SK-N-SH (cell line): ENCODE data around the gene TMEM117. TPM values are rescaled to one million over a fixed set of nuclear protein-coding genes. Genes with fewer than 3 reads are reported as not detected.

Source experiments
- CTCF ChIA-PET: fragments of 300-600, 350-600 bp; formaldehyde crosslinking; extraction: SDS; loops from one replicate; lab custom pipeline; 2021; lab: Yijun Ruan, JAX
- POLR2A ChIA-PET: fragments of 350-600 bp; sonication (Branson Sonifier 250); formaldehyde crosslinking; extraction: SDS; loops from one replicate; lab custom pipeline; 2020; ENCODE audit warnings: antibody characterized with exemption, inconsistent platforms; lab: Yijun Ruan, JAX
- DNase-seq: peaks from one replicate; pipeline ENCODE4 v3.0.0; 2012
- H2AFZ ChIP-seq: fragments of 200-600 bp; sonication (generic); 2 replicates; pipeline ENCODE4 v1.8.1; 2016; ENCODE audit warnings: antibody characterized with exemption, mild to moderate bottlenecking, low read depth
- H3F3A ChIP-seq: fragments of 200-600 bp; sonication (generic); replicated peaks from 2 replicates; pipeline ENCODE3; 2016; ENCODE audit warnings: antibody characterized with exemption, mild to moderate bottlenecking; ENCODE audit not compliant: insufficient read depth
- H3K27ac ChIP-seq, 2 experiments: fragments of 200-500 bp in 1 of 2; fragments of 200-600 bp in 1 of 2; sonication (Bioruptor generic) in 1 of 2; sonication (generic), shearing (Covaris generic) in 1 of 2; 2 replicates each; pipeline versions ENCODE4 v1.5.1 to v1.6.1; 2014 to 2016; ENCODE audit warnings: low read depth in 2 of 2, inconsistent platforms in 1 of 2, low read length in 1 of 2, mild to moderate bottlenecking in 1 of 2, mixed read lengths in 1 of 2
- H3K27me3 ChIP-seq: fragments of 200-600 bp; sonication (generic), shearing (Covaris generic); 2 replicates; pipeline ENCODE4 v1.6.1; 2016; ENCODE audit warnings: mixed run types; ENCODE audit not compliant: insufficient read depth
- H3K36me3 ChIP-seq, 2 experiments: fragments of 200-500 bp in 1 of 2; fragments of 200-600 bp in 1 of 2; sonication (Bioruptor generic) in 1 of 2; sonication (generic) in 1 of 2; replicated peaks in 1 of 2; 2 replicates each; pipeline versions ENCODE3 to v1.5.1; 2014 to 2016; ENCODE audit warnings: low read length in 1 of 2, mild to moderate bottlenecking in 1 of 2; ENCODE audit not compliant: insufficient read depth in 2 of 2, control insufficient read depth in 1 of 2
- H3K4me1 ChIP-seq, 2 experiments: fragments of 200-500 bp in 1 of 2; fragments of 200-600 bp in 1 of 2; sonication (Bioruptor generic) in 1 of 2; sonication (generic), shearing (Covaris generic) in 1 of 2; 2 replicates each; pipeline versions ENCODE4 v1.5.1 to v1.6.1; 2014 to 2016; ENCODE audit warnings: low read depth in 1 of 2, low read length in 1 of 2, mixed run types in 1 of 2; ENCODE audit not compliant: insufficient read depth in 2 of 2, control insufficient read depth in 1 of 2
- H3K4me2 ChIP-seq: fragments of 200-600 bp; sonication (generic), shearing (Covaris generic); 2 replicates; pipeline ENCODE4 v1.6.1; 2017; ENCODE audit warnings: mixed run types
- H3K4me3 ChIP-seq, 2 experiments: fragments of 200-500 bp in 1 of 2; fragments of 200-600 bp in 1 of 2; sonication (Bioruptor generic) in 1 of 2; sonication (generic), shearing (Covaris generic) in 1 of 2; 2 replicates each; pipeline versions ENCODE4 v1.5.1 to v1.8.1; 2014 to 2016; ENCODE audit warnings: low read depth in 2 of 2, inconsistent platforms in 1 of 2, low read length in 1 of 2, mild to moderate bottlenecking in 1 of 2, mixed read lengths in 1 of 2, moderate library complexity in 1 of 2
- H3K79me2 ChIP-seq: fragments of 200-600 bp; sonication (generic); 2 replicates; pipeline ENCODE4 v1.8.1; 2017; ENCODE audit warnings: mild to moderate bottlenecking; ENCODE audit not compliant: insufficient read depth
- H3K9ac ChIP-seq: fragments of 200-600 bp; sonication (generic); 2 replicates; pipeline ENCODE4 v1.6.1; 2017; ENCODE audit warnings: mixed run types
- H3K9me2 ChIP-seq: fragments of 200-600 bp; sonication (generic); 2 replicates; pipeline ENCODE4 v1.6.1; 2017; ENCODE audit warnings: mixed run types
- H3K9me3 ChIP-seq: fragments of 200-600 bp; sonication (generic); 2 replicates; pipeline ENCODE4 v1.6.1; 2017; ENCODE audit warnings: mixed run types, mild to moderate bottlenecking, moderate library complexity
- H4K20me1 ChIP-seq: fragments of 200-600 bp; sonication (generic); 2 replicates; pipeline ENCODE4 v1.6.1; 2017; ENCODE audit warnings: mild to moderate bottlenecking, mixed run types; ENCODE audit not compliant: insufficient read depth
- CHD2 ChIP-seq: fragments of 150-350 bp; IDR thresholded peaks from 2 replicates; pipeline ENCODE4 v1.6.1; 2018; ENCODE audit warnings: low read length; ENCODE audit not compliant: partially characterized antibody
- ELF1 ChIP-seq: IDR thresholded peaks from 2 replicates; pipeline ENCODE4 v1.4.0; 2012
- GABPA ChIP-seq: IDR thresholded peaks from 2 replicates; pipeline ENCODE4 v1.4.0; 2012; ENCODE audit warnings: low read depth, mild to moderate bottlenecking
- MXI1 ChIP-seq: IDR thresholded peaks from 2 replicates; pipeline ENCODE4 v1.6.1; 2012; ENCODE audit warnings: mild to moderate bottlenecking, low read depth, low read length, improper control_type of control experiment
- RXRA ChIP-seq: IDR thresholded peaks from 2 replicates; pipeline ENCODE4 v1.4.0; 2012; ENCODE audit warnings: low read depth, mild to moderate bottlenecking, borderline replicate concordance
- WGBS: methylation state at CpG from one replicate; pipeline ENCODE4 v1.1.6; 2017; ENCODE audit warnings: low lambda C conversion rate; 5-methylcytosine and 5-hydroxymethylcytosine counted together
- polyA plus RNA-seq, 3 experiments: library from polyadenylated mRNA; depleted of rRNA; stranded (reverse); fragments of >200 nt; gene quantifications; 2 replicates each; pipeline ENCODE4 v1.2.3, GENCODE V29; 2012
- TF ChIP-seq, protein P1 (sequence below): fragments of 150-350 bp; IDR thresholded peaks from 2 replicates; pipeline ENCODE4 v1.6.1; 2017; ENCODE audit warnings: antibody characterized with exemption, low read length, low read depth, borderline replicate concordance
- TF ChIP-seq, protein P2 (sequence below): IDR thresholded peaks from 2 replicates; pipeline ENCODE4 v1.6.1; 2012; ENCODE audit warnings: mild to moderate bottlenecking, low read depth, low read length, moderate library complexity

The TMEM117 gene
- polyA plus RNA-seq, 1 of the 3 experiments (the other 2 are of a cell fraction) = 0.81 TPM

DNA sequence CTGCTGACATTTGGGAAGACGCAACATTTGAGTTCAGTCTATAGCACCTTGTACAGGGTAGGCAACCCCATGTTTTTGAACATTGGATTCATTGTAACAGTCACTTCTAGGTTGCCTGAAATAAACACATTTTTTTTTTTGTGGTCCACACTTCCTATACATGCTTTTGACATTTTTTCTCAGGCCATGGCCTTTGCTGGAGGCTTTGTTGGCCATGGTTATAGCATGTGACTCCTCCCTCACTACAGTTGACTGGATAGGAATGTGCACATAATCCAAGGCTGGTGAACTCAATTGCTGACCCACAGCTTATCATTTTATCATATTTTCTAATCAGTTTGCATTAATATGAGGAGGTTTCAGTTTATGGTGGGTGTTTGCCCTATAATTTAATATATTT is 60.6 kb downstream of the TMEM117 start:
- CTCF ChIA-PET = interaction anchor here (2.8 kb wide), 1 partner anchor 14 kb away, joined by 9 read pairs; no protein-coding TSS in a partner anchor
- no peak for DNase-seq
- H3K9me3 ChIP-seq = no peaks in the 10 kb centered on the region
- no peak overlapping the region for H3K4me2 ChIP-seq
- H3K9me2 ChIP-seq = no peaks in the 10 kb centered on the region
- no peaks in the 10 kb centered on the region for H4K20me1 ChIP-seq
- TF ChIP-seq RXRA (no peak), GABPA (no peak)
- TF ChIP-seq, protein P1, sequence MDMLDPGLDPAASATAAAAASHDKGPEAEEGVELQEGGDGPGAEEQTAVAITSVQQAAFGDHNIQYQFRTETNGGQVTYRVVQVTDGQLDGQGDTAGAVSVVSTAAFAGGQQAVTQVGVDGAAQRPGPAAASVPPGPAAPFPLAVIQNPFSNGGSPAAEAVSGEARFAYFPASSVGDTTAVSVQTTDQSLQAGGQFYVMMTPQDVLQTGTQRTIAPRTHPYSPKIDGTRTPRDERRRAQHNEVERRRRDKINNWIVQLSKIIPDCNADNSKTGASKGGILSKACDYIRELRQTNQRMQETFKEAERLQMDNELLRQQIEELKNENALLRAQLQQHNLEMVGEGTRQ = no peak
- no peaks in the 10 kb centered on the region for H3K36me3 ChIP-seq
- no peaks in the 10 kb centered on the region for H3F3A ChIP-seq
- H3K4me1 ChIP-seq = no peaks in the 10 kb centered on the region
- no peak overlapping the region for H3K27ac ChIP-seq
- no peaks in the 10 kb centered on the region for H3K79me2 ChIP-seq
- POLR2A ChIA-PET = no interaction called here
- H2AFZ ChIP-seq = no peak overlapping the region
- no peaks in the 10 kb centered on the region for H3K27me3 ChIP-seq
- H3K9ac ChIP-seq = no peak overlapping the region
- no peak overlapping the region for H3K4me3 ChIP-seq
- WGBS = 67% methylated on average over 1 of the region's 1 CpG

DNA sequence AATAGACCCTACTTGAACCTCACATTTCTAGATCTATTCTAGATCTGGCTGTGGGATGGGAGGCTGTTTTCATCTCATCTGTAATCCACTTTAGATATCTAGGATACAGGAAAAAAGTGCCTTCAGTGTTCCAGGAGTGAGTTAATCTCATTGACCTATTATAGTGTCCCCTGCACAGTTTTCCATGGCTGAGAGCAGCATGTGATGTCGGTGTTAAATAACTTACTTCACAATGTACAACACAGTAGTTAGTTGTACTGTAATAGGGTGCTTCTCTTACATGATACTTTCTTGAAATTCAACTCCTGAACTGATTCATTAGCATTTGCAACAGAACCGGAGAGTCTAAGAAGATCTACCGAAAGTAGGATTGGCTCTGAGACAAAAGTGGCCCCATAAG is 62.6 kb downstream of the TMEM117 start:
- H2AFZ ChIP-seq = no peak overlapping the region

More for the DNA sequence above, 62.6 kb downstream of the TMEM117 start:
- TF ChIP-seq, protein P2, sequence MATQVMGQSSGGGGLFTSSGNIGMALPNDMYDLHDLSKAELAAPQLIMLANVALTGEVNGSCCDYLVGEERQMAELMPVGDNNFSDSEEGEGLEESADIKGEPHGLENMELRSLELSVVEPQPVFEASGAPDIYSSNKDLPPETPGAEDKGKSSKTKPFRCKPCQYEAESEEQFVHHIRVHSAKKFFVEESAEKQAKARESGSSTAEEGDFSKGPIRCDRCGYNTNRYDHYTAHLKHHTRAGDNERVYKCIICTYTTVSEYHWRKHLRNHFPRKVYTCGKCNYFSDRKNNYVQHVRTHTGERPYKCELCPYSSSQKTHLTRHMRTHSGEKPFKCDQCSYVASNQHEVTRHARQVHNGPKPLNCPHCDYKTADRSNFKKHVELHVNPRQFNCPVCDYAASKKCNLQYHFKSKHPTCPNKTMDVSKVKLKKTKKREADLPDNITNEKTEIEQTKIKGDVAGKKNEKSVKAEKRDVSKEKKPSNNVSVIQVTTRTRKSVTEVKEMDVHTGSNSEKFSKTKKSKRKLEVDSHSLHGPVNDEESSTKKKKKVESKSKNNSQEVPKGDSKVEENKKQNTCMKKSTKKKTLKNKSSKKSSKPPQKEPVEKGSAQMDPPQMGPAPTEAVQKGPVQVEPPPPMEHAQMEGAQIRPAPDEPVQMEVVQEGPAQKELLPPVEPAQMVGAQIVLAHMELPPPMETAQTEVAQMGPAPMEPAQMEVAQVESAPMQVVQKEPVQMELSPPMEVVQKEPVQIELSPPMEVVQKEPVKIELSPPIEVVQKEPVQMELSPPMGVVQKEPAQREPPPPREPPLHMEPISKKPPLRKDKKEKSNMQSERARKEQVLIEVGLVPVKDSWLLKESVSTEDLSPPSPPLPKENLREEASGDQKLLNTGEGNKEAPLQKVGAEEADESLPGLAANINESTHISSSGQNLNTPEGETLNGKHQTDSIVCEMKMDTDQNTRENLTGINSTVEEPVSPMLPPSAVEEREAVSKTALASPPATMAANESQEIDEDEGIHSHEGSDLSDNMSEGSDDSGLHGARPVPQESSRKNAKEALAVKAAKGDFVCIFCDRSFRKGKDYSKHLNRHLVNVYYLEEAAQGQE = no peak
- TF ChIP-seq MXI1 = no peak
- TF ChIP-seq CHD2 = no peak
- no peak for TF ChIP-seq ELF1
- H3K4me2 ChIP-seq = no peak overlapping the region
- H3K79me2 ChIP-seq = no peaks in the 10 kb centered on the region
- no peaks in the 10 kb centered on the region for H3F3A ChIP-seq
- no peak for DNase-seq
- H3K27me3 ChIP-seq = no peaks in the 10 kb centered on the region
- H4K20me1 ChIP-seq = no peaks in the 10 kb centered on the region
- H3K9me2 ChIP-seq = no peaks in the 10 kb centered on the region
- H3K4me3 ChIP-seq = no peak overlapping the region
- no peaks in the 10 kb centered on the region for H3K9me3 ChIP-seq
- POLR2A ChIA-PET = no interaction called here
- CTCF ChIA-PET = no interaction called here
- no peaks in the 10 kb centered on the region for H3K36me3 ChIP-seq
- no peak overlapping the region for H3K9ac ChIP-seq
- H3K27ac ChIP-seq = no peak overlapping the region
- no peaks in the 10 kb centered on the region for H3K4me1 ChIP-seq
- WGBS = 69% methylated on average over 3 of the region's 3 CpGs
